Stimulated activated CD4-positive, alpha-beta T cell treated with anti-CD3 and anti-CD28 coated beads, Interleukin-1b, Interleukin-23, amount 100 ng/mL, for 1 hour (primary cell): ENCODE results near the gene RPL10.

Experiments
- DNase-seq, 2 donors: peaks; one replicate each; pipeline ENCODE4 v3.0.0-alpha.2; 2020; ENCODE audit warnings: low read depth in 2 of 2

The RPL10 gene

DNA sequence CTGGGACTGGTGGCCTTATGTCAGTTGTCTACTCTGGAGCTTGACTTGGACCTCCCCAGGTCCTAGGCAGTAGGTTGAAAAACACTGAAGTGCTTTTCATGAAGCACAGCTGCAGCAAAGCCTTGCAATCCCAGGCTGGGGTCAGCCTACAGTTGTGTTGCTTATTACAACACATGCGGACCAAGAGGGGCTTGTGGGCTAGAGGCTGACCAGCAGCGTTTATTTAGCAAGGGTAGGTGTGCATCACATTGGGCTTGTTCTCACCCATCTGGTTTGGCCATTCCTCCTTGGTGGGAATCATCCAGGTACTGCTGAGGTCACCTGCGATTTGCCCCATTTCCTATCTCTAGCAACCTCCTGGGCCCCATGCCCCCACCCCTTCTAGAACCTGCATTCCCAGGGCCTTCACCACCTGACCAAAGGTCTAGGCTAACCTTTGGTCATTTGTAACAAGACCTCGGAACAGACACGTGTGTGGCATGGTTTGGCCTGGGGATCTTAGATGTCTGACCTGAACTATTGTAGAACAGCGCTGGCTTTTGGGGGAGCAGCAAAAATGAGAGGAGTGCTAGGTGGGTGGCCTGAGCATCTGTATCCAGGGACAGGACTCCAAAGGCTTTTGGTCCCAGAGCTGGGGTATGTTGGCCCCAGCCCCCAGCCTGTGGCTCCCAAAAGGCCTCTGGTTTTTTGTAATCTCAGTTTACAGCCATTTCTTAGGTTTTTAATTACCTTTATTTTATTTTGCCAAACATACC lies 3.0 kb downstream of the RPL10 start:
- no peak for DNase-seq

DNA sequence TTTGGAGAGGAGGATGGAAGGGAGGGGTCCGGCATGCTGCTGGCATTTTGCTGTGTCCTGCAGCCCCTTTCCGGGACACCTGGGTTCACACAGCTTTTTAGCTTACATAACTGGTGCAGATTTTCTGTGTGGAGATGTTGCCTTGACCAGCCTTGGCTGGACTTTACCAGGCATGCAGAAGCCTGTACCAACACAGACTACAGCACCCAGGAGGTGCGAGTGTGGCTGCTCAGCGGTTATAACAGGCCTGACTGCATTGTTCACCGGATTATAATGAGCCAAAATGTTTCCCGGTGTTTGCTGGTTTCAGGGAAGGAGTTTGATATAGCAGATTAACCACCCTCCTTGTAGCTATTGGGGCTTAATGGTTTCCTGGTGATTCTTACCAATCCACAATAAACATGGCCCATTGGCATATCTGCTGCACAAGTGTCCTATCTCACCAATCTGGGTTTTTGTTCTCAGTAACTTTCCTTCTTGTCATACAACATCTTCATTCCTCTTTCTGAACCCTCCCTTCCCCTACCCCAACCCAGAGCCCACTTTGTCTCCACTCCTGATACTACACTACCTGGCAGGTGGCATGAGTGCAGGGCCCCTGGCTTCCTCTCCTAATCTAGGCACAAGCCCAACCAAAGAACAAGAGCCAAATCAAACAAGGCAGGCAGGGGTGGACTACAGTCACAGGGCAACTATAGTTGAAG lies 3.9 kb downstream of the RPL10 start:
- no peak for DNase-seq

DNA sequence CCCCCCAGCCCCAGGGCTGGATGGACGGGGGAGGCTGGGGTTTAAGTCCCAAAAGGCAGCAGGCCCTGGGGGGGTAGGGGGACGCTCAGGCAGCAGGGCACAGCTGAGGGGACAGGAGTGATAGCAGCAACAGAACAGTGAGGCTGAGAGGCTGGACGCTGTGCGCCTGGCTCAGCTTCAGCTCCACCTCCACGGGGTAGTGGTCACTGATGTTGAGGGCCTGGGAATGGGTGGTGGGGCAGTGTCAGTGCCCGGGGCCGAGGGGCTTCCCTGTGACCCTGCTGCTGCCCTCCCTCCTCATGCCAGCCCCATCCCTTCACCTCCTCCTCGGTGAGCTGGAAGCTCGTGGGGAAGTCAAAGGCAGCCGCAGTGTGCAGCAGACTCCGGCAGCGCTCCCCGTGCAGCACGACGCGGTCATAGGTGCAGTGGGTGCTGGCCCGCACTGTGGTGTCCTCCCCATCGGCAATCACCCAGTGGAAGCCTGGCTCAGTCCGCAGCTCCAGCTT lies 4.5 kb downstream of the RPL10 start:
- no peak for DNase-seq

DNA sequence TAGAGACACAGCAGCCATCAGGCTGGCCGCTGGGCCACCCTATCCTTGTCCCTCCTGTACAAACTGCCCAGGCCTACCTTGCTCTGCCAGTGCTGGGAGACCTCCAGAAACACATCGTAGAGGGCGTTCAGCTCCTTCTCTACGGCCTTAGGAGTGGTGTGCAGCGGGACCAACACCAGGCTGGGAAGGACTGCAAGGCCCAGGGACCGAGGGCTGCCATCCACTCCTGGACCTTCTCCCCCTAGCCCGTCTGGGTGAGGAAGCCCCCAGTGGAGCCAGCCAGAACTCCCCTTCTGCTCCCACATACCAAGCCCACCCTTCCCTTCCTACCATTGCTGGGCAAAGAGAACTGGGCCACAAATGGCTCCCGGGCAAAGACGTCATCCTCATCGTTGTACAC lies 5.0 kb downstream of the RPL10 start:
- DNase-seq: no peak

DNA sequence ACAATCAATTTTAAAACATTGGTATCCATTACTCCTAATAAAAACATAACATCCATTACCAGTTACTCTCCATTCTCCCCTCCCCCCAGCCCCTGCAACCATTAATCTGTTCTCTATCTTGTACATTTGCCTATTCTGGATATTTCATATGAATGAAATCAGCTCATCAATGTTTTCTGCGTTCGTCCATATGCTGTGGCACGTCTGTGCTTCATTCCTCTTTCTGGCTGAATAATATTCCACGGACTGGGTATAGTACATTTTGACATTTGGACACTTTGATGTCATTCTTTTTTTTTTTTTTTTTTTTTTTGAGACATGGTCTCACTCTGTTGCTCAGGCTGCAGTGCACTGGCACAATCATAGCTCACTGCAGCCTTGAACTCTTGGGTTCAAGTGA lies 5.7 kb downstream of the RPL10 start:
- DNase-seq: no peak

DNA sequence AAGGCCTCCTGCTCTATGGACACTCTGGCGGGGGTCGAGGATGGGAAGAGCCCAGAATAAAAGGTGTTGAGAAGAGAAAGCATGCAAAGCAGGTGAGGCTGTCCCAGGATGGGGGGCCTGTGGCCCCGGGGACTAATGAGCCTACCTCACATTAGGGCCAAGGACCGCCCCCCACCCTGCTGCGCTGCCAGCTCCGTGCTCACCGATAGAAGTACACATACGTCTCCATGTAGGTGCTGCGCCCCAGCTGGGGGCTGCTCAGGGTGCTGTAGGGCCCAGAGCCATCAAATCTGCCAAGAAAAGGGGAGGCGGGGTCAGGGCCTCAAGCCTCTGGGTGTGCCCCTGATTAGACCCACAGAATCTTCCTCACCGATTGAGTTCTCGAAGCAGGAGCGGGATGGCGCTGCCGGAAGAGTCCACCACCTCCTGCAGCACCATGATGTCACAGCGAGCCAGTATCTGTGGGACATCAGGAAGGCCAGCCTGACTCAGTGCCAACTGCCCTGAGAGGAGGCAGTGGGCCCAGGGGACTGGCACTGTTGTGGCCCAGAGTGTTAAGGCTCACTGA lies 6.5 kb downstream of the RPL10 start:
- DNase-seq: no peak

DNA sequence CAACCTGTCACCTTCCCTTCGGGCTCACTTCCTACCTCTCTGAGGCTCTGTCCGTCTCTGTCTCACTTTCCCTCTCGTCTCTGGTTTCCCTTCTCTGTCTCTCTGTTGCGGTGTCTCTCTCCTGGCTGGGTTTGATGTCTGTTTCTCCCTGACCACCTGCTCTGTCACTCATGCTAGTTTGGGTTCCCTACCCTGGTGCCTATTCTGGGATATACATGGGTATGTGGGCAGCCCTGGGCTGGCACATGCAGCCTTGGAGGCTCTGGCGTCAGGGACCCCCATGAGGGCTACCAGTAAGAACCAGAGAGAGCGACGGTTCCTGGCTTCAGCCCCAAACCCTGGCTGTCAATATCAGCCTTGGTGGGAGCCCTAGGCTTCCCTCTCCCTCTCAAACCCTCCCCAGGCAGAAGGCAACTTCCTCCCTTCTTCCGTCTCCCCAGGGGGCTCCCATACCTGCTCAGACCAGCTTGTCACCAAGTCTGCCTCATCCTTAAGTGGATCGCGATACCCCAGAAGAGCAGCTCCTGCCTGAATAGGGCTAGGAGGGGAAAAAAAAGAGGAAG lies 10.6 kb downstream of the RPL10 start:
- DNase-seq: no peak

DNA sequence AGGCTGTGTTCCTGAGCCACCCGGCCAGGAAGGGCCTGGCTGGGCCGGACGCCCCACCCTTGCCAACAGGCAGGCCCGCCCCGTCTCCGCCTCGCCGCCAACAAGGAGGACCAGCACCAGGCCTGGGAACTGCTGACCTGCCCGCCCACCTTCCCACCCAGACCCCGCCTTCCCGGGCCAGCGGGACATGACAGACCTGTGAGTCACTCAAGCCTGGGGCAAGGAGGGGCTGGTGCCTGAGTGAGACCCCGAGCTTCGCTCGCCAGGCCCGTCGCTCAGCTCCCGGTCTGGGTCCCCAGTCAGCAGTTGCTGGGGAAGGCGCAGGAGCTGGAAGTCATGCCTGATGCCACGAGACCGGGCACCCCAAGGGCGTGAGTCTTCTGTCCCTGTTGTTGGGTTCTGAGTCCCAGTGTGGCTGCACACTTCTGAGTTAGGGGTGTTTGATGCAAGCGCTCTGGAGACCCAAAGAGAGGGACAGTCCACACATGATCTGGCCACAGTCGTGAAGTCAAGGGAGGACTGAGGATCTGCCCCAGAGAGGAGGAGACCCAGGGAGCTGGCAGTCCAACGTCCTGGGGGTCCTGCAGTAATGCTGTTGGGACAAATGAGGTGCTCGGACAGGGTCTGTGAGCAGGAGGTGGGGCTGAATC lies 11.2 kb downstream of the RPL10 start, which contains the start of gene DNASE1L1:
Gene DNASE1L1 (minus strand): TSS at position 33 of the 650 bp plus-strand sequence. CDS start 3,686 bp downstream, outside the sequence.
- DNase-seq: no peak

DNA sequence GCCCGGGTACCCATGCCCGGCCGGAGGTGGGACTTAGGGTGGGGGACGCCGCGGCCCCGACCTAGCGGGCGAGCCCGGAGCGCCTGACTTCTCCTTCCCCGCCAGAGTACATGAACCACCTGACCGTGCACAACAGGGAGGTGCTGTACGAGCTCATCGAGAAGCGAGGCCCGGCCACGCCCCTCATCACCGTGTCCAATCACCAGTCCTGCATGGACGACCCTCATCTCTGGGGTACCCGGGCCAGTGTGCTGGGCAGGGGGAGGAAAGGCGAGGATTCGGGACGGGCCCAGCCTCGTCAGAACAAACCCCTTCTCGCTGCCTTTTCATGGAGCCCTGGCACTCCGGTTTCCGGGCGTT lies 13.8 kb downstream of the RPL10 start:
- DNase-seq: no peak

DNA sequence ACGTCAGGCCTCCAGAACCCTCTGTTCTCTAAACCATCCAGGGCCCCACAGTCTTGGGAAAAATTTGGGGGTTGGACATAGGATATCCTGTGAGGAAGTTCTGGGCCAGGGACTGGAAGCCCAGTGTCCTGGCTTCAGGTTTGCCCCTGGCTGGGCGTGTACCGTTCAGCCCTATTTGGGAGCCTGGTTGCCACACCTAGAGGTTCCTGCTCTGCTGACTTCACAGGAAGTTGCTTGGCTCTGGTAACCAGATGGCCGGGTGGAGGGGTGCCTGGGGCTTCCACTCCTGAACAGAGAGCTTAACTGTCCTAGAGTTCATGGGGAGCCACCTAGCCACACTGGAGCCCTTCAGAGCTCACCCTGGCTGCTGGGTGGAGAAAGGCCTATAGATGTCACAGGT lies 14.3 kb downstream of the RPL10 start:
- no peak for DNase-seq

DNA sequence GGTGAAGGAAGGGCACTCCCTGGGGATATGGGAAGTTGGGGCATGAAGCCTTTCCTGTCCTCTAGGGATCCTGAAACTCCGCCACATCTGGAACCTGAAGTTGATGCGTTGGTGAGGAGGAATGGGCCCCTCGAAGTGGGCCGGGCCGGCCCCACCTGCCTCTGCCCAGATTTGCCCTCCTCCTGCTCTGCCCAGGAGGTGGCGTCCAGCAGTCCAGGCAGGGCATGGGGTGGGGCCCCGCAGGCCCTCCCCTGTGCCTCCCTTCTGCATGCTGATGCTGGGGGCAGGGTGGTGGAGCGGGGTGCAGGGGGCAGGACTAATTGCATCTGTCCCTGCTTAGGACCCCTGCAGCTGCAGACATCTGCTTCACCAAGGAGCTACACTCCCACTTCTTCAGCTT lies 15.0 kb downstream of the RPL10 start:
- no peak for DNase-seq

DNA sequence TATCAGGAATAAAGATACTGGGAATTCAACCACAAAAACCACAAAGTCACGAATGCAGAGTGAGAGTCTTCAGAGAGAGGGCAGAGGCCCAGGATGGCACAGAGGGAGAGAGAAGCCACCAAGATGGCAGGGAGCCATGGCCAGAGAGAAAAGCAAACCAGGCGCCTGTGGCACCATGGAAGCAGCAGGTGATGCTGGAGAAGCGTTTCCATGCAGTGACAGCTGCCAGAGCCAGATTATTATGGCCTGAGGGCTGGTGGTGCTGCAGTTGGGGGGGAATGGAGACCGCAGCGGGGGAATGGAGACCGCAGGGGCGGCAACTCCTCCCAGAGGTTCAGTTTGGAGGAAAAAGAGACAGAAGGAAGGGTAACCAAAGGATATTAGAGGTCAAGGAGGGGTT lies 19.0 kb downstream of the RPL10 start:
- DNase-seq: no peak

DNA sequence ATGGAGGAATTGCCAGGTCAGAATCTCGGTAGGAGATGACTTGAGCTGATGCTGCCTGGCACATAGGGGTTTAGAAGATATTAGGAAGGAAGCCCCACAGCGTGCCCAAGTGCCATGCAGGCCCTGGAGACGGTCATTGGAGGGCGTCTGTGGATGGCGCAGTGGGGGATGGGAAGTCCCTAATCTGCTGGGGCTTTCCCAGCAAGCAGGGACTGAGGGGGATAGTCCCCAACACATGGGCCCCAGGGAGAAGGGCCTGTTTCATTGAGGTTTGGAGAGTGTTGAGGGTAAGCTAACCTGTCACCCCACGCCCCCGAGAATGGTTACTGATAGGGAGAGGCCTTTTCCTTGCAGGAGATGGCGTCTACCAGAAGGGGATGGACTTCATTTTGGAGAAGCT lies 21.0 kb downstream of the RPL10 start:
- DNase-seq: no peak

DNA sequence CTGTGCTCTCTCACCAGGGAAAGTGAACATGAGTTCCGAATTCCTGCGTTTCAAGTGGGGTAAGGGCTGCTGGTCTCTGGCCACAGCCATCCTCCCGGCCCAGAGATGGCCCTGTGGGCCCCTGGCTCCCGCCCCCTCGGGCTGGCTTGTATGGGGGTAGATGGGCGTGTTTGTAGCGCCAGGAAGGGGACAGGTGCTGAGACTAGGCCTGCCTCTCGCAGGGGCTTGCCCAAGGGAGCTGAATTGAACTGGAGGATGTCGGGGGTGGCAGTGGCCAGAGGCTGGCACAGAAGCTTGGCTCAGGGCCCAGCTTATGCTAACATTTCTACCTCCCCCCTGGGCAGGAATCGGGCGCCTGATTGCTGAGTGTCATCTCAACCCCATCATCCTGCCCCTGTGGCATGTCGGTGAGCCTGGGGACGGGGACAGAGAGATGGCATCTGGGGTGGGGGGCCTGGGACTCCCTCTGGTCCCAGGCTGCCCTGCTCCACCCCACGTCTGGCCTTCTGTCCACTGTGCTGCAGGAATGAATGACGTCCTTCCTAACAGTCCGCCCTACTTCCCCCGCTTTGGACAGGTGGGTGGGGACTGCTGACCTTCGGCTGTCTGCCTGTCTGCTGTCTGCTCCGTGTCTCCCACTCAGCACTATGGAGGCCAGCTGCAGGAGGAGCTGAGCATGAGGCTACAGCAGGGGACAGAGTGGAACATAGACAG lies 21.7 kb downstream of the RPL10 start:
- no peak for DNase-seq

DNA sequence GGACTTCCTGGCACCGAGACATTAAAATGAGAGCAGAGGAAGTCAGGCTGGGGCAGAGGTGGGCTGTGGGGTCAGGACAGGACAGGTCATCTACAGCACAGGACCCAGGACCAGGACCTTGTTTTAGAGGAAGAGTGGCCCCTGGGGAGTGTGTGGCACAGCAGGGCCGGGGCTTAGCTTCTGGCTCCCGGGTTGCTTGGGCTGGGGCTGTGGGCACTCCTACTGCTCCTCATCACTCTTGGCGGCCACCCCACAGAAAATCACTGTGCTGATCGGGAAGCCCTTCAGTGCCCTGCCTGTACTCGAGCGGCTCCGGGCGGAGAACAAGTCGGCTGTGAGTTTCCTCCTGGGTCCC lies 22.2 kb downstream of the RPL10 start:
- DNase-seq: no peak

DNA sequence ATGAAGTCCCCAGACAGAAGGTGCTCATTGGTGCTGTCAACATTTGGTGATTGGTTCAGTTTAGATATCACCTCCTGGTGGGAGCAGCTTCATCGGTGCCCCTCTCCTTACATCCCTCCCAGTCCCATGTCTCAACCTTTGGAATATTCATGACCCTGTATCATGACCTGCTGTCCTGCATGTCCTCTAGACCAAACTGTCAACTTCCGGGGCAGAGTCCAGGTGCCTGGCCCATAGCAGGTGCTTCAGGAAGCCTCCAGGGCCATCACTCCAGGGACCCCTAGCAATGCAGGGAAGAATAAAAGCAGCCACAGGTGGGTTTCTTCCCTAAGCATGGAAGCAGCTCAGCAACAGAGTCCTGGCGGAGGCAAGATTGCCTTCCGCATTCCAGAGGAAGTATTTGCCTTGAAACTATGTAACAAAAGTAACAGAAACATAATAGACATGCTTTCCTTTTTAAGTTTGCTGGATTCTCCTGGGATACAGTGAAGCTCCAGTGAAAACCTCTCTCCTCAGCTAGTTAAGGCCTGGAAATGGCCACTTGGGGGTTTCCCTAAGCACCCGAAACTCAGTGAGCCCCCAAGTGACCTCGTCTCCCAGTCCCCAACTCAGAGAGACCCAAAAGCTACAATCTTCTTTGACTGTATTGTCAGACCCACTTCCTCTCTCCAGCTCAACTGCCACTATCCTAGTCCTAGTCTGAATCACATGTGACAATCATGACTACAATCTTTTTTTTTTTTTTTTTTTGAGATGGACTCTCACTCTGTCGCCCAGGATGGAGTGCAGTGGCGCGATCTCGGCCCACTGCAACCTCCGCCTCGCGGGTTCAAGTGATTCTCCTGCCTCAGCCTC lies 29.0 kb downstream of the RPL10 start:
- no peak for DNase-seq

DNA sequence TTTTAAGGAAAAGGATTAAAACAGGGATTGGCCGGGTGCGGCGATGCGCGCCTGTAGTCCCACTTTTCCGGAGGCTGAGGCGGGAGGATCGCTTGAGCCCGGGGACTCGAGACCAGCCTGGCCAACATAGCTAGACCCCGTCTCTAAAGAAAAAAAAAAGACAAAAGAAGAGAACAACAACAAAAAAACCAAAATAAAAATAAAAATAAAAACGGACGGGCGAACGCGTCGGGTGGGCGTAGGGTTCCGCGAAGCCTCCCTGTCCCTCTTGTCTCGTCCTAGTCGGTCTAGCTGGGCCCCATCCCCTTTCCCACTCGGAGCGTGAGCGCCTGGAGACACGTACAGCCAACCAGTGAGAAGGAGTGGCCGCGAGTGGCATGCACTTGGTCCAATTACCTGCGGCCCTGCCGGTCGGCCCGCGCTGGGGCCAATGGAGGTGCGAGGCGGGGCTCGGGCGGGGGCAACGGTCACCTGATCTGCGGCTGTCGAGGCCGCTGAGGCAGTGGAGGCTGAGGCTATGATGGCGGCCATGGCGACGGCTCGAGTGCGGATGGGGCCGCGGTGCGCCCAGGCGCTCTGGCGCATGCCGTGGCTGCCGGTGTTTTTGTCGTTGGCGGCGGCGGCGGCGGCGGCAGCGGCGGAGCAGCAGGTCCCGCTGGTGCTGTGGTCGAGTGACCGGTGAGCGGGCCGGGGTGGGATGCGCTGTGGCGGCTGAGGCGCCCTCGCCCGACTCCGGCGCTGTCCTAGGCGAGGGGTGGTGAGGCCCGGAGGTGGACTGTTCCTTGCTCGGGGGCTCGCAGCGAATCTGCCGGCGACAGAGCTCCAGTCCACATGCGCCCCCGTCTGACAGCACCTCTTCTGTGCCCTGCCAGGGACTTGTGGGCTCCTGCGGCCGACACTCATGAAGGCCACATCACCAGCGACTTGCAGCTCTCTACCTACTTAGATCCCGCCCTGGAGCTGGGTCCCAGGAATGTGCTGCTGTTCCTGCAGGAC lies 30.3 kb downstream of the RPL10 start, which contains the start of gene ATP6AP1:
Gene ATP6AP1 (plus strand): TSS at position 502 of the 996 bp plus-strand sequence. CDS start 16 bp downstream, at position 518.
- peak; percentile 59 to 67 for DNase-seq

DNA sequence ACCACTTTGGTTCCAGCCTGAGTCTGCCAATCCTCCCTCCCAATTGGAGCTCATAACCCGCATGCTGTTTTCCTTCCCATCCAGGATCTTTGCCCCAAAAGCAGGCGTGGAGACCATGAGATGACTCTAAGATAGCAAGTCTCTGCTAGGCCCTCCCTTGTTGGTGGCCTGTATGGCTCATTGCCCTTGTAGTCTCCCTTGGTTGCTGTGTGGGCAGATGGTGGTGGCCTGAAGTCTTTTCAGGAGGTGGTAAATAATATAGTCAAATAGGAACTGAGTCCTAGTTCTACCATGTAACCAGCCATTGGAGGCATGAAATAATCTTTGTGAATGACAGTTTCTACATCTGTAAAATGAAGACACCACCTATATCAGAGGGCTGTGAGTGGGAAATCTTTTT lies 31.5 kb downstream of the RPL10 start:
- DNase-seq: no peak

DNA sequence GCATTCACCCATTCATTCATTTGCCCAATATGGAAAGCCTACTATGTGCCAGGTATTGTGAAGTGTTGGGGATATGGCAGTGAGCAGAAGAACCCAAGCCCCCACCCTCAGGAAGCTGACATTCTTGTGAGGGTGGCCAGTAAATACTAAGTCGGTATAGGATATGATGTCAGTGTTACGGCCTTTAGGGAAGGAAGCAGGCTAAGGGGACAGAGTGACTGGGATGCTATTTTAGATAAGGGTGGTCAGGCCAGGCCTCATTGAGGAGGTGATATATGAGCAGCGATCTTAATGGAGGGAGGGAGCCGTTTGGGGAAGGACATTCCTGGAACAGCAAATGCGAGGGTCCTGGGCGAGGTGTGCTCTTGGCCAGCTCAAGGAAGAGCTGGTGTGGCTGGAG lies 32.3 kb downstream of the RPL10 start:
- no peak for DNase-seq
